Bronchial epithelial cell (primary cell): ENCODE measurements around the gene SLK. TPM values are rescaled to one million over a fixed set of nuclear protein-coding genes. Genes with fewer than 3 reads are reported as not detected.

Experiments
- DNase-seq: peaks from one replicate; pipeline ENCODE4 v3.0.0-alpha.2; 2010; ENCODE audit warnings: low read depth
- FAIRE-seq: peaks from 2 replicates; lab custom pipeline; 2011; peaks lifted over from hg19 to GRCh38; lab: Jason Lieb, UNC
- H3K27me3 ChIP-seq: 2 replicates; pipeline ENCODE4 v1.5.1; 2011; ENCODE audit warnings: low read length; ENCODE audit not compliant: control insufficient read depth, insufficient read depth
- H3K36me3 ChIP-seq: 2 replicates; pipeline ENCODE4 v1.5.1; 2011; ENCODE audit warnings: low read length; ENCODE audit not compliant: control insufficient read depth, insufficient read depth
- H3K4me3 ChIP-seq: 2 replicates; pipeline ENCODE4 v1.5.1; 2011; ENCODE audit warnings: mild to moderate bottlenecking, low read depth, low read length, control low read depth
- CTCF ChIP-seq: IDR thresholded peaks from 2 replicates; pipeline ENCODE4 v1.5.1; 2011; ENCODE audit warnings: mild to moderate bottlenecking, moderate library complexity, low read length, control low read depth, inconsistent platforms; ENCODE audit not compliant: insufficient read depth, severe bottlenecking
- total RNA-seq: library from RNA; depleted of rRNA; stranded (reverse); fragments of >200 nt; gene quantifications from 2 replicates; pipeline ENCODE4 v1.2.1, GENCODE V29; 2014

SLK gene
- total RNA-seq, result 85.3 and 112 TPM in 2 replicates

GRCh38 chr10:103966671-103967447 is at the start of gene SLK:
TSS of gene SLK (plus strand) at chr10:103967140. CDS start at chr10:103967746, 606 bp downstream.
- no peak for TF ChIP-seq CTCF
- no peaks in the 10 kb centered on the region for H3K27me3 ChIP-seq
- H3K36me3 ChIP-seq, result no peaks in the 10 kb centered on the region
- H3K4me3 ChIP-seq, result peak within 1 kb of the TSS; percentile 64
- DNase-seq (peak; percentile 50), FAIRE-seq (no peak)

- DNase-seq, result no peak
- no peak for TF ChIP-seq CTCF
- peaks cover 1% of the 10 kb centered on the region for H3K36me3 ChIP-seq
- peak overlapping the region; percentile 57 for H3K4me3 ChIP-seq
- FAIRE-seq, result no peak
- no peaks in the 10 kb centered on the region for H3K27me3 ChIP-seq
Measured at GRCh38 chr10:103917302-103918052, 49.5 kb upstream of the SLK start.

- FAIRE-seq, result no peak
- no peaks in the 10 kb centered on the region for H3K27me3 ChIP-seq
- peak; percentile 81 for DNase-seq
- no peak for TF ChIP-seq CTCF
- H3K4me3 ChIP-seq, result peak within 1 kb of the TSS; percentile 57
- H3K36me3 ChIP-seq, result peaks cover 1% of the 10 kb centered on the region
Measured at GRCh38 chr10:103918053-103918846, 48.7 kb upstream of the SLK start, which contains the start of gene STN1. TSS of gene STN1 (minus strand) at chr10:103918184. CDS start at chr10:103917594, 590 bp downstream.

GRCh38 chr10:103919648-103920025 is 47.3 kb upstream of the SLK start:
- no peak overlapping the region for H3K4me3 ChIP-seq
- FAIRE-seq (no peak), DNase-seq (no peak)
- no peaks in the 10 kb centered on the region for H3K36me3 ChIP-seq
- no peaks in the 10 kb centered on the region for H3K27me3 ChIP-seq
- no peak for TF ChIP-seq CTCF

- no peak for TF ChIP-seq CTCF
- no peak for FAIRE-seq
- H3K36me3 ChIP-seq, result no peaks in the 10 kb centered on the region
- H3K27me3 ChIP-seq, result no peaks in the 10 kb centered on the region
- H3K4me3 ChIP-seq, result no peak overlapping the region
- no peak for DNase-seq
Measured at GRCh38 chr10:103921248-103921647, 45.7 kb upstream of the SLK start.
